ENCODE measurements around the gene ACAD9. TPM values are rescaled to one million over a fixed set of nuclear protein-coding genes. Genes with fewer than 3 reads are reported as not detected.

Gene ACAD9
- total and polyA plus RNA-seq, 10 of the 15 experiments (the other 5 are each of a cell fraction or from before 2014, with no cell fraction given) = 12.7 to 63.1 (median 43.7) TPM

- TF ChIP-seq CTCF (IDR thresholded peaks at IDR 0.05 in 2 of 3, conservative IDR thresholded peaks at IDR 0.05 in 1 of 3; ENCODE audit: control insufficient read depth in 2 of 3, extremely low read depth in 1 of 3, insufficient read depth in 1 of 3, low read depth in 3 of 3, low read length in 3 of 3) = peak; percentile 68 to 80 (median 71)
- no peak for TF ChIP-seq SREBF1 (IDR thresholded peaks at IDR 0.05; ENCODE audit: low read length)
- peak; percentile 54; the same call in 1 of the 2 replicates for TF ChIP-seq RUNX3 (IDR thresholded peaks at IDR 0.05; ENCODE audit: low read length)
These were observed 3.8 kb upstream of the ACAD9 start (continued) for GRCh38 chr3:128875556-128876120.

- WGBS (ENCODE audit: insufficient coverage, insufficient replicate concordance, low lambda C conversion rate, missing lambda C conversion rate) = 50% methylated on average over 7 of the region's 7 CpGs
- Histone ChIP-seq H3K9me3 (replicated peaks; ENCODE audit: control insufficient read depth, insufficient read depth, low read length) (no peaks in the 10 kb centered on the region), H3K4me3 (peak overlapping the region; percentile 83), H3K4me1 (ENCODE audit: control insufficient read depth, insufficient read depth, low read length) (peaks cover 18% of the 10 kb centered on the region), H3K27me3 (replicated peaks in 1 of 2; ENCODE audit: control insufficient read depth in 2 of 2, insufficient read depth in 2 of 2, low read length in 1 of 2) (no peaks in the 10 kb centered on the region), H2AFZ (ENCODE audit: control insufficient read depth, low read depth, low read length) (no peak overlapping the region), H3K79me2 (ENCODE audit: control insufficient read depth, insufficient read depth, low read length) (peaks cover 49% of the 10 kb centered on the region), H3K4me2 (ENCODE audit: control insufficient read depth, insufficient read depth) (peak overlapping the region; percentile 93), H3K27ac (ENCODE audit: control insufficient read depth, insufficient read depth) (peak overlapping the region; percentile 85), H3K36me3 (ENCODE audit: control insufficient read depth in 2 of 2, insufficient read depth in 2 of 2, low read length in 1 of 2) (no peaks in the 10 kb centered on the region; a peak in 1 of 4 replicates), H4K20me1 (ENCODE audit: control insufficient read depth, insufficient read depth) (no peaks in the 10 kb centered on the region), H3K9ac (ENCODE audit: control insufficient read depth, insufficient read depth, low read length) (peak overlapping the region; percentile 94)
- intact Hi-C loops (cut with micrococcal nuclease; ENCODE audit: unreplicated experiment) = loop anchor here (2.0 to 5.0 kb wide), 2 partner anchors 197 to 369 kb away; partner anchors contain the start of gene COPG1
- ChIA-PET RAD21 (ENCODE audit: unreplicated experiment) (interaction anchor here (1.0 to 2.9 kb wide), 5 partner anchors 32 to 284 kb away, joined by 3 to 9 read pairs (median 6); no protein-coding TSS in a partner anchor), POLR2A (interaction anchor here (1.2 to 2.1 kb wide), 6 partner anchors 11 to 438 kb away, joined by 3 to 7 read pairs (median 4); partner anchors contain the start of gene RAB7A), CTCF (interaction anchor here (0.6 to 4.6 kb wide), 11 partner anchors 10 to 368 kb away, joined by 3 to 53 read pairs (median 7); no protein-coding TSS in a partner anchor), SMC1A (ENCODE audit: uncharacterized antibody, unreplicated experiment) (interaction anchor here (0.7 to 2.5 kb wide), 3 partner anchors 10 to 300 kb away, joined by 3 to 16 read pairs (median 5); no protein-coding TSS in a partner anchor)
- DNase-seq (ENCODE audit: low read depth, low spot score) (no peak), FAIRE-seq (no peak), ATAC-seq (no peak)
- BruUV-seq (replicated peaks) = no TSS peak
- in situ Hi-C loops (cut with MboI) = no loop called here
- no peak for TF ChIP-seq RCOR1 (conservative IDR thresholded peaks at IDR 0.05; ENCODE audit: low read depth, low read length)
- TF ChIP-seq POLR2AphosphoS5 (IDR thresholded peaks at IDR 0.05; ENCODE audit: low read length) = no peak
- no peak for TF ChIP-seq ZBTB33 (IDR thresholded peaks at IDR 0.05)
- no peak for TF ChIP-seq SIN3A (IDR thresholded peaks at IDR 0.05; ENCODE audit: low read depth, low read length)
- no peak for TF ChIP-seq KDM1A (IDR thresholded peaks at IDR 0.05; ENCODE audit: borderline replicate concordance)
- TF ChIP-seq HDAC6 (IDR thresholded peaks at IDR 0.05; ENCODE audit: unreplicated experiment) = no peak
- TF ChIP-seq RBBP5 (conservative IDR thresholded peaks at IDR 0.05) = no peak
- no peak for TF ChIP-seq CHD4 (IDR thresholded peaks at IDR 0.05)
- TF ChIP-seq SREBF2 (IDR thresholded peaks at IDR 0.05; ENCODE audit: low read length) = no peak
- no peak for TF ChIP-seq ATF7 (IDR thresholded peaks at IDR 0.05; ENCODE audit: low read depth)
- TF ChIP-seq RAD21 (IDR thresholded peaks at IDR 0.05; ENCODE audit: insufficient read depth, low read depth, low read length) = no peak
- TF ChIP-seq EP300 (IDR thresholded peaks at IDR 0.05; ENCODE audit: borderline replicate concordance in 1 of 2, control insufficient read depth in 1 of 2, low read depth in 2 of 2, low read length in 2 of 2) = no peak
- no peak for TF ChIP-seq SP1 (IDR thresholded peaks at IDR 0.05; ENCODE audit: low read depth, low read length)
- no peak for TF ChIP-seq PKNOX1 (IDR thresholded peaks at IDR 0.05)
These were observed 1.4 kb upstream of the ACAD9 start for GRCh38 chr3:128878011-128878457.

All from GM12878 (cell line).